Parathyroid adenoma (tissue), 2 donors: ENCODE measurements around the gene SNX24.

Source experiments
- H2AFZ ChIP-seq: fragments of 300-600 bp; sonication (generic); one replicate; pipeline ENCODE4 v1.7.0; 2017; ENCODE audit warnings: antibody characterized with exemption, mild to moderate bottlenecking
- H3K27ac ChIP-seq: fragments of 300-600 bp; sonication (generic); one replicate; pipeline ENCODE4 v1.7.0; 2017
- H3K27me3 ChIP-seq: fragments of 300-600 bp; sonication (generic); one replicate; pipeline ENCODE4 v1.7.0; 2017; ENCODE audit warnings: low read length; ENCODE audit not compliant: control insufficient read depth, insufficient read depth
- H3K36me3 ChIP-seq: fragments of 300-600 bp; sonication (generic); one replicate; pipeline ENCODE4 v1.7.0; 2017; ENCODE audit warnings: low read length; ENCODE audit not compliant: control insufficient read depth, insufficient read depth
- H3K4me1 ChIP-seq: fragments of 300-600 bp; sonication (generic); one replicate; pipeline ENCODE4 v1.7.0; 2017; ENCODE audit warnings: control low read depth
- H3K4me2 ChIP-seq: fragments of 300-600 bp; sonication (generic); one replicate; pipeline ENCODE4 v1.7.0; 2017; ENCODE audit warnings: low read length
- H3K4me3 ChIP-seq: fragments of 300-600 bp; sonication (generic); one replicate; pipeline ENCODE4 v1.7.0; 2017; ENCODE audit warnings: low read depth, low read length
- H3K79me2 ChIP-seq: fragments of 300-600 bp; sonication (generic); one replicate; pipeline ENCODE4 v1.7.0; 2017; ENCODE audit warnings: control low read depth
- H3K9ac ChIP-seq: fragments of 300-600 bp; sonication (generic); one replicate; pipeline ENCODE4 v1.7.0; 2017; ENCODE audit warnings: mild to moderate bottlenecking
- H3K9me3 ChIP-seq: fragments of 300-600 bp; sonication (generic); one replicate; pipeline ENCODE4 v1.7.0; 2017; ENCODE audit warnings: low read length; ENCODE audit not compliant: control insufficient read depth
- CTCF ChIP-seq: fragments of 300-600 bp; sonication (generic); IDR thresholded peaks from one replicate; pipeline ENCODE4 v1.7.0; 2017; ENCODE audit warnings: antibody characterized with exemption, mild to moderate bottlenecking
- donor health status: primary hyperparathyroidism.

The SNX24 gene

GRCh38 chr5:122863721-122864120 lies 18.3 kb downstream of the SNX24 start:
- Histone ChIP-seq H3K27ac (no peak overlapping the region), H3K4me2 (no peak overlapping the region), H3K27me3 (no peaks in the 10 kb centered on the region), H3K79me2 (peaks cover 9% of the 10 kb centered on the region), H3K4me3 (no peak overlapping the region), H3K9me3 (no peaks in the 10 kb centered on the region), H3K36me3 (no peaks in the 10 kb centered on the region), H2AFZ (no peak overlapping the region), H3K4me1 (no peaks in the 10 kb centered on the region), H3K9ac (no peak overlapping the region)
- no peak for TF ChIP-seq CTCF

- no peak overlapping the region for H3K4me2 ChIP-seq
- H3K9ac ChIP-seq, result no peak overlapping the region
- H3K27ac ChIP-seq, result no peak overlapping the region
- peaks cover 6% of the 10 kb centered on the region for H3K79me2 ChIP-seq
- no peaks in the 10 kb centered on the region for H3K36me3 ChIP-seq
- no peak overlapping the region for H3K4me3 ChIP-seq
- no peaks in the 10 kb centered on the region for H3K27me3 ChIP-seq
- no peaks in the 10 kb centered on the region for H3K4me1 ChIP-seq
- no peak for TF ChIP-seq CTCF
- H3K9me3 ChIP-seq, result no peaks in the 10 kb centered on the region
- H2AFZ ChIP-seq, result no peak overlapping the region
Observed at GRCh38 chr5:122864400-122864799, 19.0 kb downstream of the SNX24 start.

- Histone ChIP-seq H3K9me3 (no peaks in the 10 kb centered on the region), H2AFZ (no peak overlapping the region), H3K79me2 (peaks cover 6% of the 10 kb centered on the region), H3K4me2 (no peak overlapping the region), H3K27me3 (no peaks in the 10 kb centered on the region), H3K9ac (no peak overlapping the region), H3K4me1 (no peaks in the 10 kb centered on the region), H3K4me3 (no peak overlapping the region), H3K36me3 (no peaks in the 10 kb centered on the region), H3K27ac (no peak overlapping the region)
- no peak for TF ChIP-seq CTCF
Observed at GRCh38 chr5:122864842-122865241, 19.4 kb downstream of the SNX24 start.

- Histone ChIP-seq H3K79me2 (no peaks in the 10 kb centered on the region), H3K9me3 (no peaks in the 10 kb centered on the region), H3K36me3 (no peaks in the 10 kb centered on the region), H3K4me3 (no peak overlapping the region), H3K9ac (no peak overlapping the region), H2AFZ (no peak overlapping the region), H3K4me1 (no peaks in the 10 kb centered on the region), H3K27ac (no peak overlapping the region), H3K27me3 (no peaks in the 10 kb centered on the region), H3K4me2 (no peak overlapping the region)
- TF ChIP-seq CTCF, result no peak
Observed at GRCh38 chr5:122870219-122870856, 24.9 kb downstream of the SNX24 start.

GRCh38 chr5:122871661-122872060 lies 26.2 kb downstream of the SNX24 start:
- H3K36me3 ChIP-seq, result no peaks in the 10 kb centered on the region
- no peak overlapping the region for H3K9ac ChIP-seq
- no peaks in the 10 kb centered on the region for H3K79me2 ChIP-seq
- no peaks in the 10 kb centered on the region for H3K27me3 ChIP-seq
- H3K4me3 ChIP-seq, result no peak overlapping the region
- H3K4me2 ChIP-seq, result no peak overlapping the region
- TF ChIP-seq CTCF, result no peak
- no peak overlapping the region for H2AFZ ChIP-seq
- H3K27ac ChIP-seq, result no peak overlapping the region
- H3K4me1 ChIP-seq, result no peaks in the 10 kb centered on the region
- no peaks in the 10 kb centered on the region for H3K9me3 ChIP-seq
